Activated naive CD4-positive, alpha-beta T cell treated with anti-CD3 and anti-CD28 coated beads, Interleukin-2, amount 50 U/mL, for 16 hours (primary cell): ENCODE results near the gene KCNC2.
"Not testable (repeated sequence)": the region's sequence is repeated elsewhere in the genome, so short reads cannot be mapped to it uniquely, and the experiment has no call there.

Experiments
- DNase-seq: peaks from one replicate; pipeline ENCODE4 v3.0.0-alpha.2; 2020

Gene KCNC2

DNA sequence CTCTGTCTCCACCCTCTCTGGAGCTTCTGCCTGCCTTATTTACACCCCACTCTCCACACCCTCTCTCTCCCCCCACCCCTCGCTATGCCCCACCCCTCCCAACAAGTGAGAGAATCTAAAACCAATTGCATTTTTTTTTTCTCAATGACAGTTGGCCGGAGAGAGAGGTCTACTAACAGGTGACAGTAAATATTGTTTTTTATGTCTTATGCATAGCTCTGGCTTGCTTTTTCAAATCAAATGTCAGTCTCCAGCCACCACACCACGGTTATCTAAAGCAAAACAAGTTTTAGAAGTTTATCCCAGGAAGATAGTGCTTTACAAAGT, at the start of gene KCNC2:
Gene KCNC2 (minus strand): TSS at position 28 of the 327 bp plus-strand sequence.
- no peak for DNase-seq

- DNase-seq = no peak
These were observed 49.5 kb upstream of the KCNC2 start for GRCh38 chr12:75259143-75259542.

GRCh38 chr12:75257510-75257909, 47.9 kb upstream of the KCNC2 start:
- no peak for DNase-seq

DNA sequence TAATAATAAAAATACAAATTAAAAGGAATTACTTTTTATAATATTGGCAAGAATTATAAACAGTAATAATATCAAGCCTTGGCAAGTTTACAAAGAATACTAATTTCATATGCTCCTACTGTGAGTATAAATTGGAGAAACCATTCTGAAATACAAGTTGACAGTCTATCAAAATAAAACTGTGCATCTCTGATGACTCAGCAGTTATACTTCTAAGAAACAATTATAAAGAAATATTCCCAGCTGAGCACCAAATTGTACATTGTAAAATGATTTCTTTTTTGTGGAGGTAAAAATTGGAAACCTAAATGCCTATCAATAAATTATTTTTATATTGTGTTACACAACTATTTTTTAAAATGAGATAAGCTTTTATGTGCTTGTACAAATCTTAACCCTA, 35.5 kb upstream of the KCNC2 start:
- no peak for DNase-seq

DNA sequence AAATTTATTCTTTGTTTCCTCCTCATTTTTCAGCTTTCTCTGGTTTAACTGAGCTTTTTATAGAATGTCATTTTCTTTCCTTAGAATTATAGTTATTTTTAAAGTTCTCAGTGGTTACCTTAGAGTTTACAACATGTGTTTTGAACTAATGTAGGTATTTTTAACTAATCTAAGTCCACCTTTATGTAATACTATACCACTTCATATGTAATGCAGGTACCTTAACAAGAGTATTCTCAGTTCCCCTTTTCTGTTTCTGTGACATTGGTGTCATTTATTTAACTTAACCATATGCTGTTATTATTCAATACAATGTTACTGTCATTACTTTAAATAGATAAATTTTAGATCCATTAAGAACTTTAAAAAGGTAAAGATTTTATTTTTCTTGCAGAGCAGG, 30.3 kb upstream of the KCNC2 start:
- no peak for DNase-seq

- DNase-seq = no peak
These were observed 26.6 kb upstream of the KCNC2 start for GRCh38 chr12:75236206-75236605.

DNA sequence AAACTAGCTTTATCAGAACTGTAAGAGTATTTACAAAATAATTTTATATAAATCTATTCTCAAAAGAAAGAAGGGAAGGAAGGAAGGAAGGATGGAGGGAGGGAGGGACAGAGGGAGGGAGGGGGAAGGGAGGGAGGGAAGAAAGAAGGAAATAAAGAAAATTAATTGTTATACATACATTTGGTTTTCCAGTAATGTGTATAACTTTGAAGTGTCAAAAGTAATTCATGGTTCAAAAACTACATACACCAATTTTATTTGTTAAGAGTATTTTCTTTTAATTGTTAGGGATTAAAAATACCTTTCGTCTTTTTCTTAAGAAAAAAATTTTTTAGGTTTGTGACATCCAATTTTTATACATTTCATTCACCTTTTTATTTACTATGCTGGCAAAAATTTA, 17.5 kb upstream of the KCNC2 start:
- no peak for DNase-seq

- DNase-seq = no peak
These were observed 2.4 kb upstream of the KCNC2 start for GRCh38 chr12:75212072-75212471.

DNA sequence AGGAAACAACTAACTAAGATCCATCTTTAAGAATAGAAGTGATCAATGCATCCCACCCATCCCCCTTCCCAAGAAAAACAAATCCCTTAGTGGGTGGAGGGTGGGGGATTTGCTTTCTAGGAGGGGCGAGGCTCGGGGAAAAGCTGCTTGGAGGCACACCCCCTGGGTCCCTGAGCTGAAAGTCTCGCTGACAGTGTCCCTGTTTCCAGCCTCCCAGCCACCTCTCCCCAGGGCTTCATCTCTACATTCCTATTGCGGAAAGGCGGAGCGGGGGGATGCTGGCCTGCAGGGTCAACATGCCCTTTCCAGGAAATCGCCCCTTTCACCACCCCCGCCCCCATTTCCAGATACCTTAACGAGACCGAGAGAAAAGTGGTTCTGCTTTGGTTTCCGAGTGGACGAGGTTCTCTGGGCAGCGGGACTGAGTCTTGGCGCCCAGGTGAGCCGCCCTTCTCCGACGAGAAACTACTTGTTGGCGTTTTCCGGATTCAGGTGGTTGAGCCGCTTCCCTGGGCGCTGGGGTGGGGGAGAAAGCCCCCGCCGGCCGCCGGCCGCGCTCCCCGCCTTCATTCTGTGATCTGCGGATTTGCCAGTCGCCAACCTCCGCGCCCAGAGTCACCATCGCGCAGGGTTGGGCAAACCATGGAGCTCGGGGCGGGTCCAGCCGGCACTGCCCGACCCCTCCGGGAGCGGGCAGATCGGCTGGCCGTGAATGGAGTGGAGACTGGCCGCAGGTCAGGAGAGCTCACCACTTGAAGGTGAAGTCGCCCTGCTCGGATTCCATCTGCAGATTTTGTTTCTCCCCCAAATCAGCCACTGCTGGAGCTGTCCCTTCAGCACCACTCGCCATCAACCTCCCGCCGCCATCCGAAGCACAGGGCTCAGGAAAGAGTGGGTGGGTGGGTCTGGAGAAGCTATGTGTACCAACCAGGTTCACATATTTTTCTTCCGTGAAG, 505 bp downstream of the KCNC2 start:
- no peak for DNase-seq

- no peak for DNase-seq
These were observed 2.1 kb downstream of the KCNC2 start for GRCh38 chr12:75207338-75208083.

GRCh38 chr12:75205558-75205957, 4.1 kb downstream of the KCNC2 start:
- DNase-seq = no peak

- DNase-seq = no peak
These were observed 12.8 kb downstream of the KCNC2 start for GRCh38 chr12:75196865-75197264.

DNA sequence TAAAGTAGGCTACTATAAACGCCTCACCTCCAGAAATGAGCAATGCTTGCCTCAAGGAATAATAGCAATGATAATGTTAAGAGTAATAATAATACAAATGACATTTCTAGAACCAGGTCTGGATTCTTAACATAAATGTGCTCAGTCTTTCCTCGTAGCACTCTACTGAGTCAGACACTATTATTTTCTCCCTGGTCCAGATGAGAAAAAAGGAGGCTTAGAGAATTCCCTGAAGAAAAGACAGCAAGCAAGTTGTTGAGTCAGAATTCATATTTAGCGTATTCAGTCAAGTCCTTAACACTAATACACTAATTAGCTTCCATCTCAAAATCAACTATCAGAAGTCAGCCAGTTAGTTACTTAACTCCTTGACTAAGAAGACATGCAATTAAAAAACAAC, 13.2 kb downstream of the KCNC2 start:
- DNase-seq = no peak

DNA sequence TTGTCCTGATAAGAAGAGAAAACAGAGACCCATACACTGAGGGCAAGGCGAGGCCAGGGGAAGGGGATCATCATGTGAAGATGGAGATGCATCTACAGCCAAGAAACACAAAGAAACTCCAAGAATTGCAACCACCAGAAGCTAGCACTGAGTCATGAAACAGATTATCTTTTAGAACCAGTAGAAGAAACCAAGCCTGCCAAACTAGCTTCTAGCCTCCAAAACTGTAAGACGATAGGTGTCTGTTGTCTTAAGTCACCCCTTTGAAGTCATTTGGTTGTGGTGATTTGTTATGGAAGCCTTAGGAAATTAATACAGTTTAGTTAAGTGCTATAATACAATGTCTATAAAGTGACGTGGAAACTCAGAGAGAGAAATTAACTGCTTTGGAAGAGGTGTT, 15.4 kb downstream of the KCNC2 start:
- DNase-seq = no peak

- no peak for DNase-seq
These were observed 17.4 kb downstream of the KCNC2 start for GRCh38 chr12:75192196-75192595.

GRCh38 chr12:75190846-75191245, 18.8 kb downstream of the KCNC2 start:
- no peak for DNase-seq

DNA sequence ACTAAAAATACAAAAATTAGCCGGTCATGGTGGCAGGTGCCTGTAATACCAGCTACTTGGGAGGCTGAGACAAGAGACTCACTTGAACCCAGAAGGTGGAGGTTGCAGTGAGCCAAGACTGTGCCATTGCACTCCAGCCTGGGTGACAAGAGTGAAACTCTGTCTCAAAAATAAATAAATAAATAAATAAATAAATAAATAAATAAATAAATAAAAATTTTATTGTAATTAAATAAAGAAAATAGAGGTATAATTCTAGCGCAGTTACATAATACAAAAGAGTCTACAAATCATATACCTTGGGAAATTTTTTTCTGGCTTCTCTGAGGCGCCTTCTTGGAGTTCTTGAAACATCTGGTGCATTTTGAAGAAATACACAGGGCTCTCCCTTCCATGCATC, 23.8 kb downstream of the KCNC2 start:
- not testable (repeated sequence) for DNase-seq

GRCh38 chr12:75184516-75184915, 25.1 kb downstream of the KCNC2 start:
- DNase-seq = no peak

DNA sequence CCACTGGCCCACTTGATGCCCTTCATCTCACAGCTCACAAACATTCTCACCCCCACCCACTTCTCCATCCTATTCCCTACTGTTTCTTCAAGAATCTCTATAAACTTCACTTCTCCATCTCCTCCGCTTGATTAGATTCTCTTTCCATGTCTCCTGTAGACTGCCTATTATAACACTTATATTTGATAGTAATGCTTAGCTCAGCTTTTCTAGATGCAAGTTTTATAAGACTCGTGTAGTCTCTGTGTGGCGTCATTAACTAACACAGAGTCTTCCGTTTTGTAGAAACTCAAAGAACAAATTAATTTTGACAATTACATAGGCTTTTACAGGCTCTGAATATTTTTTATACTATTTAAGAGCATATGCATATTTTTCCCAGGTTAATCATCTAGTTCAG, 25.7 kb downstream of the KCNC2 start:
- no peak for DNase-seq

DNA sequence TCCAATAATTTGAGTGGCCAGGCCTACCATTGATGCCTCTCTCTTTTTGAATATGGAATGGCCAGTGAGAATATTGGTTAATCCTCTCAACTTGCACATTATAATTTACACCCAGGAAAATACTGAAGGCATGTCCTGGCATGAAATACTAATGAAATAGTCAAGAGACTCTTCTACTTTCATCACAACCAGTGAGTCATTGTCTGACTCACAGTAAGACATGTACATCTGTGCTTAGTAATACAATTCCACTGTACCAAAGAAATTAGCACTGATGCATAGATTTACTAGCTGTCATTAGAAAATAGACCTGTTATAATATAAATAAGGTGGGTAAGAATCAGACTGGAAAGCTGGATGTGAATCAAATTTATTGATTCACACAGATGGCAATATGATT, 31.6 kb downstream of the KCNC2 start:
- no peak for DNase-seq

GRCh38 chr12:75172611-75173010, 37.0 kb downstream of the KCNC2 start:
- no peak for DNase-seq

- DNase-seq = no peak
These were observed 38.9 kb downstream of the KCNC2 start for GRCh38 chr12:75170640-75171185.

DNA sequence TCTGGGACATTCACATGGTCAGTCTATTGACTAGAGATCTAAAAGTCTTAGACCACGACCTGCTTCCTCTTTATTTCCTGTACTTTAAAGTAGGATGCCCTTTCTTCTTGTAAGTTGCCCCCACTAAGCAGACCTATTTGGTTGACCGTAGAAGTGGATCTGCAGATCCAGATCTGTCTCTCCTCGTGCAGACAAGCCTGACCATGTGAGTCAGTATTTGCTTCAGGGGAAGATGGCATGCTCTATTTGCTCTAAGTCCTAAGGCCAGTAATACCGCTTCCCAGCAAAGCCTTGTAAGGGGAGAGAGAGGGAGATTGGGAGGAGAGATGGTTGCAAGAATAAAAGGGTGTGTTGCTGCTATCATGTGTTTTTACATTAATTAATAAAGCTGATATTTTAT, 46.8 kb downstream of the KCNC2 start:
- no peak for DNase-seq

GRCh38 chr12:75161488-75161887, 48.2 kb downstream of the KCNC2 start:
- no peak for DNase-seq
